GM19397 (cell line): ENCODE data around the gene GNGT2.
"Not testable (repeated sequence)": the region's sequence is repeated elsewhere in the genome, so short reads cannot be mapped to it uniquely, and the experiment has no call there.

ENCODE experiments used
- ATAC-seq: cut with Tn5 transposase; IDR thresholded peaks from one replicate; pipeline ENCODE4 v1.9.1; 2021; ENCODE audit warnings: mild to moderate bottlenecking, moderate library complexity; ENCODE audit not compliant: unreplicated experiment

Gene GNGT2

DNA sequence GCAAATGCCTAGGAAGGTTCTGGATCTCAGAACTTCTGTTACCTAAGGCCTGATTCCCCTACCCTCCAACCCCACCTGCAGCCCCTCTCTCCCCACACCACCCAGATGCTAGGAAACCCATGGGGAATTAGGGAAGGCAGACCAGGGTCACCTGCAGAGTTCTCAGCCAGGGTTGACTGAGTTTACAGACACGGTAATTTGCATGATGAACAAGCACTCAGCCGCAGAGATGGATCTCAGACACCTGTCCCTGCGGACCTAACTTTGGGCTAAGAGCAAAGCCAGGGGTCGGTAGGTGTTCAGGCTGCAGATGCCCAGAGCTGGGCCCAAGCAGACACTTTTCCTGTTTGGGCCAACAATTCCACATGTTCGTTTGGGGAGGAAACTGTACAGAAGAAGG is 3.0 kb upstream of the GNGT2 start:
- no peak for ATAC-seq

DNA sequence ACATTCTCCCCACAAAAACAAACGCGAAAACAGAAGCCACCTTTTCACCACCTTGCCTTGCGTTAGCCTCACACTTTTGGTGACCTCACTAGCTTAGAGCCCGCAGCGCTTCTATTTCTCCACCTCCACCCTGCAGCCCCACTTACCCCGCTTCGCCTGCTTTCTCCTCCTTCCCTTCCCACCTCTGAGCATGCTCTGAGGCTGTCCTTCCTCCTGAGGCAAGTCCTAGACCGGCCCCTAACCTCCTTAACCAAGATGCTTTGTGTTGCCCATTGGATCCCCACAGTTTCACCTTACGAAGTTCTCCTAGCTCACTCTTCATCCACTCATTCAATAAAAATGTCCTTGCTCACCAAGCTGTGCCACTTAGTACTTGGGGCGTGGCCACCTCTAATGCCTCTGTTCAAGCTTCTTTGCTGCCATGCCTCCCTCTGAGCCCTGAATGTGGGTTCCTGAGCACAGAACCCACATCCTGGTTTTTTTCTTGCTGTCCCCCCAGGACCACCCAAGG is 1.3 kb downstream of the GNGT2 start:
- no peak for ATAC-seq

DNA sequence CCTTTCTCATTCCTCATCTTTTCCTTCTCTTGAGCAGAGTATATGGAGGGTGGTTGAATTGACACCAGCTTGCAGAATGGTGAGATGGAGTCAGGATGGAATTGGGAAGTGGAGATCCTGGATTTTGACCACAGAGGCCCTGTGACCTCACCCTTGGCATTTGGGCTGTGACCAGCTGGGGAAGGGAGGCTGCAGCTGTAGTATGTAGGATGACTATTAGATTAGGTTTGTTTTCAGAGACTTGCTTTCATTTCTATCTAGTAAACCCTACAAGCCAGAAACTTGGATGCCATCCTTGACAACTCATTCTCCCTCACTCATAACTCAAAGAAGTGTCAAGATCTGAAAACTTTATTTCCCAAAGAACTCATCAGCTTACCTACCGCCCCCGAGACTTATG is 5.9 kb downstream of the GNGT2 start:
- no peak for ATAC-seq

DNA sequence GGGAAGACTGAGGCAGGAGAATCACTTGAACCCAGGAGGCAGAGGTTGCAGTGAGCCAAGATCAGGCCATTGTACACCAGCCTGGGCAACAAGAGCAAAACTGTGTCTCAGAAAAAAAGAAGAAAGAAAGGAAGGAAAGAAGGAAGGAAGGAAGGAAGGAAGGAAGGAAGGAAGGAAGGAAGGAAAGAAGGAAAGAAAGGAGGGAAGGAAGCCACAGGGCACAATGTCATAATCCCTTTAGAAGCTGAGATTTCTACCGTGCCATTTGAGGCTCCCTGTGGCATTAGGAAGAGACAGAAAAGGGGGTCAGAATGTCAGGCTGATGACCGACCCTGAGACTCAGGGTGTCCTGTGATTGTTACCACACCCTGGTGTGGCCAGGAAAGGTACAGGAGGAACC is 6.6 kb downstream of the GNGT2 start:
- ATAC-seq, result no peak

DNA sequence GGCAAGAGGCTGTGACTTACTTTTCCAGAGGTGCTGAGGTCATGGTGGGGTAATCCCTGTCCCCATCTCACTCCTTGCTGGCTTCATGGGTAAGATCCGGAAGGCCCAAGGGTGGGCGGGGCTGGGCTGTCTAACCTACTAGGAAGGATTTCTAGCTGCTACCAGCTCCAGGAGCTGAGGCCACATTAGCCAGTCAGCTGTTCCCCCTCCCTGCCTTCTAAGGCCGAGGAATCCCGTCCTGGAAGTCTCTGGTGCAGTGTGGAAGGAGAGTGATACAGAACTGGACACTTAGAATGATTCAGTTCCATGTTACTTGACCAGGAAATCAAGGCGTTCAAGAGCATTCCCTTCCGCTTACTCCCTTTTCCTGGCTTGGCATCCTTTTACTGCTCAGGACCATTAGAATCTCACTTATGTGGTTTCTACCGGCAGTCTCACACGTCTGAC is 8.9 kb downstream of the GNGT2 start:
- ATAC-seq, result no peak

DNA sequence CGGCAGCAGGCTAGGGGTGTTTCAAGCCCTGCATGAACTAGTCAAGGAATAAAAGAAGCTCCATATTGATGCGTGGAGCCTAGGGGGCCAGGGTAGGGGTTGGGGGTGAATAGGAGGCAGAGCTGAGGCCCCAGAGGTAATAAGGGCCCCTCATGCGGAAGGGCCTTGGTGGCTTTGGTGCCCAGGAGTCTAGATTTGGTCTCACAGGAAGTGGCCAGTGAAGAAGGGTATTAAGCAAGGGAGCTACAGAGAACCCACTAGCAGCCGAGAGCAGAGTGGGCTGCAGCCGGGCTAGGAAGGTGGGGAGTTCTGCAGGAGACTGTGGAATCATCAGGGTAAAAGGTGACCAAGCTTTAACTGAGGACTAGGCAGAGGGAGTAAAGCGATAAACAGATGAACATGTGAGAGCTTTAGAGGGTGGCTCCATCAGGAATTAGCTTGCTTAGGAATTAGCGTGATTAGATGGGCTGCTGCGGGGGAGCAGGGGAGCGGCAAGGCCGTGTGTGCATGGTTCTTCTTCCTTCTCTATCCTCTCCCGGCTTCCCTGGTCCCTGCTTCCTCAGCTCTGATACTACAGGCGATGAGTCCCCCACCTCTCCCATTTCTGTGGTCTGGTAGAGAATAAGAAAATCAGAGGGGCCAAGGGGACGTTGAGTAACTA is 9.8 kb downstream of the GNGT2 start:
- ATAC-seq, result no peak

DNA sequence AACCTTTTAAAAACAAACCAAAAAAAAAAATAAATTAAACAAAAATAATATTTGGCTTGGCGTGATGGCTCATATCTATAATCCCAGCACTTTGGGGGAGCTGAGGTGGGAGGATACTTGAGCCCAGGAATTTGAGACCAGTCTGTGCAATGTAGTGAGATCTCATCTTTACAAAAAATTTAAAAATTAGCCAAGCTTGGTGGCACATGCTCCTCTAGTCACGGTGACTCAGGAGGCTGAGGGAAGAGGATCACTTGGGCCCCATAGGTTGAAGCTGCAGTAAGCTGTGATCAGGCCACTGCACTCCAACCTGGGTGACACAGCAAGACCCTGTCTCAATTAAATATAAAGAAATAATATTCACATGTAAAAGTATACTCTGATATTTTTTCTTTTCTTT is 12.2 kb downstream of the GNGT2 start:
- ATAC-seq, result no peak

DNA sequence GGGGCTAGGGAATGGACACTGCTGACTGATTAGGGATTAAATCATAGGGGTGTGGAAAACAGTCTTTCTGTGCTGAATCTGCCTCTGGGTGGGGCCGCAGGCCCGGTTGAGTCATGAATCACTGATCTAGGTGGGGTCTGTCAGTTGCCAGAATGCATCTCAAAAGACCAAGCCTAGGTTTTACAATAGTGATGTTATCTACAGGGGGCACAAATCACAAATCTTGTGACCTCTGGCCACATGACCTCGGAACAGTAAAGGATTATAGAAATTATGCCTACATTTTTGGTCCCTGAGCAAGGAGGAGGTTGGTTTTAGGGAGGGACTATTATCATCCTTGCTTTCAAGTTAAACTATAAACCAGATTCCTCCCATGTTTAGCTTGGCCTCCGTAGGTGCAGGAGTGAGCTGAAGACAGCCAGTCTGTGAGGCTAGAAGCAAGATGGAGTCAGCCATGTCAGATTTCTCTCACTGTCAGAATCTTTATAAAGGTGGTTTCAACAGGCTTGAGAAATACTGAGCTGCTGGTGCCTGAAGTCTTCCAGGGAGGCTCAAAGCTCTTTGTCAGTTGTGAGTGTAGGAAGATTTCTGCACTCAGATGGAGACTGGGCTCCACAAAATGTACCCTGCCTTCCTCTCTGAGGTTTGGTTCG is 12.9 kb downstream of the GNGT2 start:
- ATAC-seq, result no peak

DNA sequence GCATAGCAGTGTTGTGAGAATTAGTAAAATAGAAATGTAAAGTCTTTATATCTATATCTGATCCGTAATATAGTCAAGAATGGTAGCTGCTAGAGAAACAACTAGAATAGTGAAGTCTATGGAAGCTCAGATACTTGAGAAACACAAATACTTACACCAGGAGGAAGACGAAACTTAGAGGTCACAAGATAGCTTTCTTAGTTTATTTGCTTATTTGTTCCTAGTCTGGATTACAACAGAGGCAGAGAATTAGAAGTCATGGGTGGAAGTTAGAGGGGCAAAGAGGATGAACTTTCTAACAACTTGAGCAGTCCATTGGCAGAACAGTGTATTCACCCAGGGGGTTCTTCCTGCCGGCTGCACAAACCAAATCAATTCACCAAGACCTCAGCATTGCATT is 13.9 kb downstream of the GNGT2 start:
- ATAC-seq, result no peak

DNA sequence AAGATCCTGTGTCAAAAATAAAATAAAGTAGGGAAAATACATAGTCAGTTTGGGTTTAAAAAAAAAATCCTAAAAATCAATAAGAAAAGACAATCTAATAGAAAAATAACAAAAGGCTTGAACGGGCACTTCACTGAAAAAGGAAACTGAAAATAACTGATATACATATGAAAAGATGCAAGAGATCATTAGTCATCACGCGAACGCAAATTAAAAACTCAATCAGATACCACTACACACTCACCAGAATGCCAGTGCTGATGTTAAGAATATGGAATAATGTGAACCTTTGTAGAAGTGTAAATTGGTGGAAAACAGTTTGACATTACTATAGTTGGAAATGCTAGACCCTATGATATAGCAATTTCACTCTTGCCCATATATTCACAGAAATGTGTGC is 14.6 kb downstream of the GNGT2 start:
- no peak for ATAC-seq

DNA sequence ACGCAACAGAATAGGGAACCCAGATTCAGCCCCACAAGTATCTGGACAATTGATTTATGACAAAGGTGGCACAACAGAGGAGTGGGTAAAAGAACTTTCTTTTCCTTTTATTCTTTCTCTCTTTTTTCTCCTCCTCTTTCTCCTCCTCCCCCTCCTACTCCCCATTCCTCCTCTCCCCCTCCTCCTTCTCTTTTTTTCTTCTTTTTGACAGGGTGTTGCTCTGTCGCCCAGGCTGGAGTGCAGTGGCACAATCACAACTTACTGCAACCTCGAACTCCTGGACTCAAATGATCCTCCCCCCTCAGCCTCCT is 16.1 kb downstream of the GNGT2 start:
- ATAC-seq, result no peak

DNA sequence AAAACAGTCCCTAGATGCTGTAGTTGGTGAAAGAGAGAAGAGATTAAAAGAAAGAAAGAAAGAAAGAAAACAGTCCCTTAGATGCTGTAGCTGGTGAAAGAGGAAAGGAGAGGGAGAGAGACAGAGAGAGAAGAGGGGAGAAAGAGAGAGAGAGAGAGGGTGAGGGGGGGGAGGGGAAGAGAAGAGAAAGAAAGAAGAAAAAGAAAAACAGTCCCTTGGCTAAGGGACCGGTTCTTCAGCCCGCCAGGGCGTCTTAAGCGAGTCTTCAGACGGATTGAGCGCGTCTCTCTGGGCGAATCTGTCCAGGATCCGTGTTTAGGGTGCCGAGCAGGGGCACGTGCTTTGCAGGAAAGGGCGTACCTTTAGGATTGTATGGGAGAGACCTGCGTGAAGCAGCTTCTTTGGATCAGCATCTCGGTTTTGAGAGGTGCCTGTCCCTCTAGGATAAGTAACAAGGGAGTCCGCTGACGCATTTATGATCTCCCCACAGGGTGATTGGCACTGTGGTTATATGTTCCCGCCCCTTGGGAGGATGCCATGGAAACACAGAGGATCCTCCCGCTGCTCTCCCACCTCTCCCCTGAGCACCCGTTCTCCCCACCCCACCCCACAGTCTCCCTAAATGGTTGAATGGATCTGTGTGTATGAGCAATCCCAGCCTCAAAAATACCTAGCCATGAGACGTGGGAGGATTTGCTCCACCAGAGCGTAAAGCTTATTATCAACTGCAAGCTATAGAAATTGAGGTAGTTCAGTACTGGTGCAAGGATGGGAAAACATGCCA is 16.7 kb downstream of the GNGT2 start:
- no peak for ATAC-seq

DNA sequence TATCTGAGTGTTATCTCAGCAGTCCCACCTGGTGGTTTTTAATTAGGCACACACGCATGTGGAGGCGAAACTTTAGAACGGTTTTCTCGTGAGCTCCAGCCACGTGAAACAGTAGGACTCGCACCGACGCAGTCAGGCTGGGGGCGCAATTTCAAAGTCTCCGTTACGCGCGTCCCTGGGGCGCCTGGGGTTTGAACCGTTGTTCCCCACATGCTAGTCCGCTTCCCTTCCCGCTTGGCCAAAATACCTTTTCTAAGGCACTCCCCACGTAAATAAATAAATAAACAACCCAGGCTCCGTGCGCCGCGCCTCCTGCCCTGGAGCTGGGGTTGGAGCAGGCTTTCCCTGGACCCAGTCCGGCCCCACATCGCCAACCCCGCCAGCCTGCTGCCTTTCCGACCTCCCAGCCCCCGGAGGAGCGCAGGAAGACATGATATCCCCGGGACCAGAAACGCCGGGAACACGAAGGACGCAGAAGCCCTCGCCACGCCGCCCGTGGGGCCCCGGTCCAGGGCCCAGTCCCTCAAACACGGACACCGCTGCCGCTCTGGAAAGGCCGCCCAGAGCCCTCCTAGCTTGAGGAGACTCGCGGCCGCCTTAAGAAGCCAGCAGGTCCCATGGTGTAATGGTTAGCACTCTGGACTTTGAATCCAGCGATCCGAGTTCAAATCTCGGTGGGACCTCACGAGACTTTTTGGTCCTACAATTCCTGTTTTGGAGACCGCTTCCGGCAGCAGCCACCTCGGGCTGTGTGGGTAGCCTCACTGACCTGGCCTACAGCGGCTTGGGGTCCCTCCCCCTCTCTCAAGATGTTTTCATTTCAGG is 18.2 kb downstream of the GNGT2 start:
- ATAC-seq, result peak; percentile 54

DNA sequence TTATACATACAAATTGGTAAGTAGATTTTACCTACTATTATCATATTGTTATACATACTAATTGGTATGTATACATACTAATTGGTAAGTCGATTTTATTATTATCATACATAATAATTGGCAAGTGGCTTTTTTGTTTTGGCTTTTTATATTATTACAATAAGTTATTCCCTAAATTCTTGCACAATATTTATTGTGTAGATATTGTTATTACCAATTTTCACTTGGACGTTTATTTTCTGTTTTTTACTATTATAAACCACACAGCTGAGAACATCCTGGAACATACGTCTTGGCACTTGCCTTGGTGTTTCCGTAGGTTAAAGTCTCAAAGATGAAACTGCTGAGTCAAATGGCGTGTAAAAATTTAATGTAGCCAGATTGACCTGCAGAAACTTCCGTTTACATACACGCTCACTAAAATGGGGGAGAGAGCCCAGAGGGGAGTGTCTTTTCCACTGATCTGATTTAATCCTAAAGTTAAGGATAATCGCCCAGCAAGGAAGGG is 18.9 kb downstream of the GNGT2 start:
- ATAC-seq, result no peak

DNA sequence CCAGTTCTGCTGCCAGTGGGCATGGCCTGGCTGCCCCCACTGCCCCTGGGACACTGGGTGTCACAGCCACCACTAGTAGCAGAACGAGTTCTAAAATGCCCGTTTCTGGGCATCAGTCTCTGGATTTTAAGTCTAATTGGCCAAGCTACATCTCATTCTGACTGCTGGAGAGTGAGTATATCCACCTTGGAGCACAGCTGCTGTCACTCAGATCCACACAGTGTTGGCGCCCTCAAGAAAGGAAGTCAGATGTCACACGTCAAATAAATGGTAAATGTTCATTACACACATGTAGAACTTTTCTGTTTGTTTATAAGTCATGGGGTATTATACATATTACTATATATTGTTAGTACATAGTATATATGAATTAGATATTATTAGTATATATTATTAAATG is 19.4 kb downstream of the GNGT2 start:
- no peak for ATAC-seq

DNA sequence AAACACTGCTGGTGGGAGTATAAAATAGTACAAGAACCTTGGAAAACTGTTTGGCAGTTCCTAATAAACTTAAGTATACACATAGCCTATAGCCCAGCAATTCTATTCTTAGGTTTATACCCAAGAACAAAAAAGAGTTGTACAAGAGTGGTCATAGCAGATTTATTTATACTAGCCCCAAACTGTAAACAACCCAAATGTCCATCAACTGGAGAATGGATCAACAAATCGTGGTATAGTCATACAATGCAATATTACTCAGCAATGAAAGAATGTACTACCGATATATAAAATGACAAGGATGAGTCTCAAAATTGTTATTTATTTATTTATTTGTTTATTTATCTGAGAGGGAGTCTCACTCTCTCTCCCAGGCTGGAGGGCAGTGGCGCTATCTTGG is 23.1 kb downstream of the GNGT2 start:
- ATAC-seq, result no peak

DNA sequence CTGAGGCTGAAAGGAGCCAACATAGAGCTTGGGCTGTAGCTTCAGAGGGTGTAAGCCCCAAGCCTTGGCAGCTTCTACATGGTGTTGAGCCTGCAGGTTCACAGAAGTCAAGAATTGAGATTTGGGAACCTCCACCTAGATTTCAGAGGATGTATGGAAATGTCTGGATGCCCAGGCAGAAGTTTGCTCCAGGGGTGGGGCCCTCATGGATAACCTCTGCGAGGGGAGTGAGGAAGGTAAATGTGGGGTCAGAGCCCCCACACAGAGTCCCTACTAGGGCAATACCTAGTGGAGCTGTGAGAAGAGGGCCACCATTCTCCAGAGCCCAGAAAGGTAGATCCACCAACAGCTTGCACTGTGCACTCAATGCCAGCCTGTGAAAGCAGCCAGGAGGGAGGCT is 25.0 kb downstream of the GNGT2 start:
- ATAC-seq, result not testable (repeated sequence)

DNA sequence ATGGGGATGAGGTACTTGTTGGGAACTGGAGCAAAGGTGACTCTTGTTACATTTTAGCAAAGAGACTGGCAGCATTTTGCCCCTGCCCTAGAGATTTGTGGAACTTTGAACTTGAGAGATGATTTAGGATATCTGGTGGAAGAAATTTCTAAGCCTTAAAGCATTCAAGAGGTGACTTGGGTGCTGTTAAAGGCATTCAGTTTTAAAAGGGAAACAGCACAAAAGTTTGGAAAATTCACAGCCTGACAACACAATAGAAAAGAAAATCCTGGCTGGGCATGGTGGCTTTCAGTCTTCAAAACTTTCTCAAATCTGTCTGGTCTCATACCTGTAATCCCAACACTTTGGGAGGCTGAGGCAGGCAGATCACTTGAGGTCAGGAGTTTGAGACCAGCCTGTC is 25.9 kb downstream of the GNGT2 start:
- ATAC-seq, result not testable (repeated sequence)

DNA sequence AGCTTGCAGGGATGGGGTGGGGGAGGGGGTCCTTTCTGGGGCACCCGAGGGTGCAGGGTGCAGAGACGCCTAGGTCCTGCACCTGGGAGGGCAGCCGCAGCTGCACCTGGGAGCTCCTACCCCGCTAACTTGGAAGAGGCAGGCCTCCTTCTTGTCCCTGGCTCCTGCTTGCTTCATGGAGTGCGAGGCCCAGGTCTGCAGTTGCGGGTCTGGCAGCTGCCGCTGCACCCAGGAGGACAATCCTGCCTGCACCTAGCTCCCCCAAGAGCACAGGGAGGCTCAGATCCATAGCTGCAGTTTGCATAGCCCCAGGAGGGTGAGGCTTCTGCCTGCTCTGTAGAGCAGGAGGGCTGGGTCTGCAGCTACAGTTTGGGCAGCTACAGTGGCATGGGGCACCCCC is 26.6 kb downstream of the GNGT2 start:
- no peak for ATAC-seq

DNA sequence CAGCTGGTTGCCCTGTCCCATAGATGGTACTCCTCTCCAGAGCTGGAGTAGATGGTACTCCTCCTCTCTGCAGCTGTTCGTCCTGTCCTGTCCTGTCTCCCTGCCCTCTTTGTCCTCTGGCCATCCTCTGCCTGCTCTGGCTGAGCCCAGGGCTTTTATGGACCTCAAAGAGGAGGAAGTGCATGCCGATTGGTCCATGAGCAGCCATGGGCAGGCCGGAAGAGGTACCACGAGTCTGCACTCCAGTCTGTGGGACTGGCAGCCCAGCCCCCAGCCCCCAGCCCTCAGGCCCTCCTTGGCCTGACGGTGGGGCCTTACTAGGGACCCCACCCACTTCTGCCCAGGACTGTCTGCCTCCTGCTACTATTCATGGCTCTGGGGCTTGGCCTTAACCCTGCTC is 27.0 kb downstream of the GNGT2 start:
- ATAC-seq, result no peak

DNA sequence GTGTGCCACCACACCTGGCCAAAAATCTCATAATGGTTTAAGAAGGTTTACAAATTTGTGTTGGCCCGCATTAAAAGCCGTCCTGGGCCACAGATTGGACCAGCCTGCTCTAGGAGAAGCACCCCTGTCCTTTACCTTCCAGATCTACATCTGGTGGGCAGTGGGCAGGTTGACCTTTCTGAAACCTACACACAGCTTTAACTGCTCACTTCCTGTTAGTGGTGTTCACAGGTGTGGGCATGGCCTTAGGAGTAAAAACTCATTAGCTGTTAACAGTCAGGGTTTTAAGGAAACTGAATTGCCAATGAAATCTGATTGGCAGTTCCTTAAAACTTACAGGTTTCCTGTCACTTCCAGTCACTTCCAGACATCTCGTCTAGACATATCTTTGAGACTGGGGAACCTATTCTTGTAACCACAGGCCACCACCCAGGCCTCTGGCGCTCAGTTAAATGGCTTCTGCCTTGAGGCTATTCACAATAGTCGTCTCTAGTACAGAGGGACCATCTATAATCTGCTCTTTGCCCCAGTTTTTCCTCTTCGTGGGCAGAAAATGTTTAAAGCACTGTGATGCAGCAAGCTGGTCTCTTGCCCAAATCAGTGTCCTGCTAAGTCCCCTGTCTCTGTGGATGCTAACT is 29.3 kb downstream of the GNGT2 start:
- ATAC-seq, result no peak
